HG03097 (cell line): ENCODE measurements around the gene HOMER2.
"Not testable (repeated sequence)": the region's sequence is repeated elsewhere in the genome, so short reads cannot be mapped to it uniquely, and the experiment has no call there.

ENCODE experiments used
- ATAC-seq: cut with Tn5 transposase; IDR thresholded peaks from one replicate; pipeline ENCODE4 v1.9.1; 2021; ENCODE audit not compliant: unreplicated experiment, low FRiP score

The HOMER2 gene

DNA sequence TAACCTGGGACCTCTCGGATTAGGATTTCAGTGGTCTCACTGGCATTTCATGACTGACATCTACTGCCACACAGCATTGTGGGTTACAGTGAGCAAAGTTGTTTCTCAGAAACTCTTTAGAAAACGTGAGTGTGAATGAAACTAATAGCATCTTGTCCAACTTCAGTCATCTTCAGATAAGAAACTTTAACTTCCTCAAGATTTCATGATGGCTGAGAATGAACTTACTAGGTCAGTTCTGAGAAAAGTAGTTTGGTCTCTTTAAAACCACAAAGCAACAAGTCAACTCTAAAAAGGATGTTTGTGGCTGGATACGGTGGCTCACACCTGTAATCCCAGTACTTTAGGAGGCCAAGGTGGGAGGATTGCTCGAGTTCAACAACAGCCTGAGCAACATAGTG, 14.2 kb upstream of the HOMER2 start:
- ATAC-seq: peak; percentile 86

DNA sequence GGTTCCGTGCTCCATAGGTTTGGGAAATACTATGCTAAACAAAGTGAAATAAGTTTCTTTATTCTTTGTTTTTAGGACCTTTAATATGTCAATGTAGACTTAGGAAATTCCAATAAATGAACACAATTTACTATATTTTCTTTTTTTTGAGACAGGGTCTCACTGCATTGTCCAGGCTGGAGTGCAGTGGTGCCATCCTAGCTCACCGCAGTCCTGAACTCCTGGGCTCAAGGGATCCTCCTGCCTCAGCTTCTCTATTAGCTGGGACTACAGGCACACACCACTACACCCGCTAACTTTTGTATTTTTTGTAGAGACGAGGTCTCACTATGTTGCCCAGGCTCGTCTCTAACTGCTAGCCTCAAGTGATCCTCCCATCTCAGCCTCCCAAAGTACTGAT, 12.4 kb upstream of the HOMER2 start:
- ATAC-seq: no peak

DNA sequence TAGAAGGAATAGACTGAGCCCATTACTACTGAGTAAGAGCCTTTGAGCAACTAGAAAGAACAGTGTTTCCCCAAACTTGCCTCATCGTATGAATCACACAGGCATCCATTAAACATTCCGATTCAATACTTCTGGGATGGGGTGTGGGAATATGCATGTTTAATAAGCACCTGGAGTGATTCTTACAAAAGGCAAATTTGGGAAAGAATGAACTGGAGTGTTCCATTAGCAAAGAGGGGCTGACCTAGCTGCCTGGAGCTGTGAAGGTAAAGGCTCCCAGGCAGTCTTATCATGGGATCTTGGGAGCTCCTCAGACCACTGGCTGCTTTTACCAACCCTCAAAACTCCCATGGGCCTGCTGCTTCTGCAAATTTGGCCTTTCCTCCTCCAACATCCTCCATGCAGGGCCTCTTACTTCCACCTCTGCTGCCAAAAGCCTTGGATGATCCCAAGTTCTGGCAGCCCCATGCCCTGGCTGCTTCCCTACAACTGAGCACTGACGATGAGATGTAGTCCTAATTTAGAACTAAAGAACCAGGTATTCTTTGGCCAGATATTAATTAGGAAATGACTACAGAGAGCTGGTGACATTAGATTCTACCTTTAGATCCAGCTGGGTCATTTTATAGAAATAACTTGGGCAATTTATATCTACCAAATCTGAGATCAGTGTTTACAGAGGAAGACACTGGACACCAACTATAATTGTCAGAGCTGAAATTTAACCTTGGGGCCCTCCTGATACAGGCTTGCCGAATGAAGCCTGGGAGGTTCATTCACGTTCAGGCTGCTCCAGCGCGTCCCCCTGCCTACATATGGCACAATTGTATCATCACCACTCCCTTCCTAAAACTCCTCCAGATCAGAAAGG, 11.2 kb upstream of the HOMER2 start:
- ATAC-seq: no peak

GRCh38 chr15:82960766-82961165, 8.2 kb upstream of the HOMER2 start:
- no peak for ATAC-seq

GRCh38 chr15:82959423-82959822, 6.9 kb upstream of the HOMER2 start:
- no peak for ATAC-seq

GRCh38 chr15:82958638-82959037, 6.1 kb upstream of the HOMER2 start:
- ATAC-seq: no peak

GRCh38 chr15:82951472-82952157, 905 bp downstream of the HOMER2 start:
- ATAC-seq: no peak

GRCh38 chr15:82950746-82951370, 1.7 kb downstream of the HOMER2 start:
- no peak for ATAC-seq

- ATAC-seq: no peak
Measured at GRCh38 chr15:82950295-82950694, 2.2 kb downstream of the HOMER2 start.

- no peak for ATAC-seq
Measured at GRCh38 chr15:82946155-82946701, 6.3 kb downstream of the HOMER2 start.

DNA sequence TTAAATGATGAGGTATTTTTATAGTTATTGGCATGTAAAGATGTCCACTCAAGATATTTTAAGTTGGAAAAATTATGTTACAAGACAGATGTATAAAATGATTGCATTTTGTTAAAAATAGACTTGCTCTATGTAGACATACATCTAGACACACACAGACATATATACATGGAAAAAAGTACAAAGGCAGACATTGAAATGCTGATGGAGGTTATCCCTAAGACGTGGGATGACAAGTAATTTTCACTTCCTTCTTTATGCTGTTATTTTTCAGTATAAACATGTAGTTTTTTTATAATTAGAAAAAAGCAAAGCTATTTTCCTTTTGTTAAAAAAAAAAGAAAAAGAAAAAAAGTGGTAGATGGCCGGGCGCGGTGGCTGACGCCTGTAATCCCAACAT, 7.2 kb downstream of the HOMER2 start:
- no peak for ATAC-seq

DNA sequence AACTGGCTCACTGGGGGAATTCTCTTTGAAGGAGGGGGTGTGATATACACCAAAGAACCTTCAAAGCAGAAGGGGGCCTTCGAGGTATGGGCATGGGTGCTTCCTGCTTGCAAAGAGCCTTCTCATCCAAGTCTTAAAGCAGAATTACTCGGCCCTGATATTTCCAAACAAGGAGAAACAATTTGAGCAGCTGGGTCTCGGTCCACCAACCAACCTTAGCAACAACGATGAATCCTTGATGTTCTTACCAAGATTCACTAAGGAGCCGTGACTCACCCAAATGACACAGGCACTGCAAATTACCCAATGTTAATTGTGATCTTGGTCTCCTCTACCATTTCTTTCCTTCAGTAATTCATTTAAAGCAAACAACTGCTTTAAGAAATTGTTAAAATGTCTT, 7.7 kb downstream of the HOMER2 start:
- ATAC-seq: no peak

DNA sequence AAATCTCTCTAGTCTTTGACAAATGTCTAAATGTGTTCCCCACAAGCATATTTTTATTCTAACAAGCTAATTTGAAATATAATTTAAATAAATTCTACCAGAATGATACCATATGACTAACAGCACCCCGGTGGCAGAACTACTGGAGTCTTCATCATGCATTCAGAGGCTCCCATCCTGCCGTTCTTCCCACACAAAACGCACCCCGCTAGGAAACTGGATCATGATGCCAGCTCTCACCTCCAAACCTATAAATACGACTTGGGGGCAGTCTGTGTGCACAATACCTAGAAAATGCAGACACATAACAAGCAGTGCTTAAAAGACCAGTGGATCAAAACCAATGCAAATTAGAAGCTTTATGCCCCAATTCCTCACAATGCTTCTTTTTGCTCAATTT, 8.5 kb downstream of the HOMER2 start:
- ATAC-seq: no peak

- no peak for ATAC-seq
Measured at GRCh38 chr15:82943176-82943575, 9.3 kb downstream of the HOMER2 start.

GRCh38 chr15:82942691-82943090, 9.8 kb downstream of the HOMER2 start:
- no peak for ATAC-seq

- ATAC-seq: not testable (repeated sequence)
Measured at GRCh38 chr15:82939678-82940077, 12.8 kb downstream of the HOMER2 start.

DNA sequence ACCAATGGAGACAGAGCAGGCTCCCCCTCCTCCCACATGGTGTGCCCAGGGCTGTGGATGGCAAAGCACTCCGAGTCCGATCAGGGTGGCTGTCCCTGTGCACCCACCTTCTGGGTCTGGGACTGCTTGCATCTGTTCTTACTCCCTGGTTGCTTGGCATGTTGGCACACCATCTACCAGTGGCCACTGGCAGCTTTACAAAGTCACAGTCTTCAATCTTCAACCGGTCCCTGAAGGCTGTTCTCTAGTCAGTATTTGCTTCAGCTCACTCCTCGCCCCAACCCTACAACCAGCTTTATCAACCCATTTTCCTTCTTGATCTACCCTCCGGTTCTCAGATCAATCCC, 14.8 kb downstream of the HOMER2 start:
- no peak for ATAC-seq

DNA sequence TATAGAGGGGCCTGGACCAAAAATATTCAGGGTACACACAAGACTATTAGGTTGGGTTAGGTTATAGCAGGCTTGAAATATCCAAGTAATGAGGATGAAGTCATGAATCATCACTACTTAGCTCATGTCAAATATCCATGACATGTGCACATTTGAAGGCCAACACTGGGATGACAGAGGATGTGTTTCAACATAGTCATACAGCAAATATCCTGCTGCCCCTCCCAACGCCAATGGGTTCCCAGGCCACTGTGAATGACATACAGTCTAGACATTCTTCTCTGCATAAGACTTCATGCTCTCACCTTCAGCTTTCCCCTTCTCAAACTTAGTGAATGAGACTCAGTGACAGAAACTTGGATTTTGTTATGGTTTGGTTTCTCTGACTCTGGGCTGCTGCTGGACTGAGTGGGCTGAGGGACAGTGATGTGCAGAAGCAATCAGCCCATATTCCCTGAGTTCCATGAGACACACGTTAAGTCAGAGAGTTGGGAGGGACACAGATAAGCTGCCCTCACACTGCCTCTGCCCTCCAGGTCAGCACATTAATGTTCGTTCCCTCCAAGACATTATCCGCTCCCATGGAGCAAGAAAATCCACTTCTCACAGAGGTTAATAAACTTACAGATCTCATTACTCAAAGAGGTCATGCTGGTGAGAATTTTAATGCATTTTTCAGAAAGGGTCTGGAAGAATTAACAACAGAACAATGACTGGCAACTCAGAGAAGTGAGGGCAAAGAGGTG, 15.4 kb downstream of the HOMER2 start:
- ATAC-seq: no peak

DNA sequence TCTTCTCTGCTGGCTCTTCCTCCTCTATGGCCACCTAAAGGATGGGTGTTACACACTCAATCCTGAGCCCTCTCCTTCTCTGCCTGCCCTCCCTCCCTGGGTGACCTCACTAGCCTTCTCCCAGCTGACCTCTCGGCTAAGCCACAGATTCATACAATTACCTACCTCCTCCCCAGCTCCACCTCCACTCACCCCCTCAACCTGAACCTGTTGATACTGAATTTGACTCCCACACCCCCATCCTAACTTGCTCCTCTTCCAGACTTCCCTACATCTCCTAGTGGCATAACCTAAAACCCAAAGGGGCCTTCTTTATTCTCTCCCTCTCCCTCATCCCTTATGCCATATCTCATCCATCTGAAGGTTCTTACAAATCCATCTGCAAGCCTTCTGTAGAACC, 17.1 kb downstream of the HOMER2 start:
- ATAC-seq: no peak

DNA sequence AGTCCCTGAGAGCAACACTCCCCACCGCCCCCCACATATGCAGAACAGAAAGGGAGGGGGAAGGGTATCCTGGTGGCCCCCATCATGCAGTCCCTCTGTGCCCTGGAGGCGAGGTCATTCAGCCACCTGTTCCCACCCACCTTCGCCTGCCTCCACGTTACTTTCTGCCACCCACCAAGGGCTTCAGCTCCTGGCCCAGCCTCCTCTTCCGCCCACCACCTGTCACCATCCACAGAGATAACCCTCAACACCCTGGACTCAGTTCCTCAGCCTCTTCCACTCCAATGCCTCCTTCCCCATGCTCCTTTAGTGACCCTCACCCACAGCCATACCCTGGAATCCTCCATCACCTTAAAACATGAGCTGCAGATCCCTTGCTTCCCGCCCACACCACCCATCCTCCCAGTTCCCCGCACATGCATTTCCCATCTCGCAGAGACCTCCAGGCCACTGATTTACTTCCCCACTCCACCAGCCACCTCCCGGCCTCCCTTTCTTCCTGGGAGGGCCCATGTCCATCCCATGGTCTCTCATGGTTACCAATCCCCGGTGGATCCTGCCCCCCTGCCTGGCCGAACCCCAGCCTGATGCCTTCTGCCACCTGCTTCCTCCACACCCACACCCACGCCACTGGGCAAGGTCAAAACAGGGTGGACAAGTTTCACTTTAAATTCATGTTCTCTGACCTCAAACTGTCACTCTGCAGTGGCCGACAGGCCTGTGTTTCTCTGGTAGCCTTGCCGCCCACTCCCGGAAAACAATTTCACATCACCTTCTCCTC, 18.2 kb downstream of the HOMER2 start:
- ATAC-seq: no peak
